ENCODE results near the gene NPL. TPM values are rescaled to one million over a fixed set of nuclear protein-coding genes. Genes with fewer than 3 reads are reported as not detected.

The NPL gene
- total RNA-seq (ENCODE audit: low replicate concordance): 1.3 and 3.4 TPM in 2 replicates

- H3K9ac ChIP-seq: no peak within 1 kb of the TSS
- H3K27me3 Mint-ChIP-seq (ENCODE audit: insufficient read depth, low read depth): peaks cover 29% of the 10 kb centered on the region
- no peaks in the 10 kb centered on the region for H3K79me2 ChIP-seq (ENCODE audit: low read depth)
- H4K20me1 ChIP-seq (ENCODE audit: low read depth): no peaks in the 10 kb centered on the region
- no peaks in the 10 kb centered on the region for H3K9me3 Mint-ChIP-seq
- H3K36me3 ChIP-seq: no peaks in the 10 kb centered on the region
- peak within 1 kb of the TSS; percentile 91 for H3K4me3 Mint-ChIP-seq
- H2AFZ ChIP-seq (replicated peaks): peak within 1 kb of the TSS; percentile 89
- H3K4me1 ChIP-seq: peaks cover 7% of the 10 kb centered on the region
- peak within 1 kb of the TSS; percentile 46 for H3K4me3 ChIP-seq
- H3K9me3 ChIP-seq (ENCODE audit: low read depth): no peaks in the 10 kb centered on the region
- peak within 1 kb of the TSS; percentile 76 for H3K4me2 ChIP-seq
- peak; percentile 86 for DNase-seq (ENCODE audit: low spot score)
- TF ChIP-seq EZH2phosphoT487 (IDR thresholded peaks at IDR 0.05) (peak; percentile 65), EZH2 (IDR thresholded peaks at IDR 0.05) (peak; percentile 91)
- TF ChIP-seq, protein P1, sequence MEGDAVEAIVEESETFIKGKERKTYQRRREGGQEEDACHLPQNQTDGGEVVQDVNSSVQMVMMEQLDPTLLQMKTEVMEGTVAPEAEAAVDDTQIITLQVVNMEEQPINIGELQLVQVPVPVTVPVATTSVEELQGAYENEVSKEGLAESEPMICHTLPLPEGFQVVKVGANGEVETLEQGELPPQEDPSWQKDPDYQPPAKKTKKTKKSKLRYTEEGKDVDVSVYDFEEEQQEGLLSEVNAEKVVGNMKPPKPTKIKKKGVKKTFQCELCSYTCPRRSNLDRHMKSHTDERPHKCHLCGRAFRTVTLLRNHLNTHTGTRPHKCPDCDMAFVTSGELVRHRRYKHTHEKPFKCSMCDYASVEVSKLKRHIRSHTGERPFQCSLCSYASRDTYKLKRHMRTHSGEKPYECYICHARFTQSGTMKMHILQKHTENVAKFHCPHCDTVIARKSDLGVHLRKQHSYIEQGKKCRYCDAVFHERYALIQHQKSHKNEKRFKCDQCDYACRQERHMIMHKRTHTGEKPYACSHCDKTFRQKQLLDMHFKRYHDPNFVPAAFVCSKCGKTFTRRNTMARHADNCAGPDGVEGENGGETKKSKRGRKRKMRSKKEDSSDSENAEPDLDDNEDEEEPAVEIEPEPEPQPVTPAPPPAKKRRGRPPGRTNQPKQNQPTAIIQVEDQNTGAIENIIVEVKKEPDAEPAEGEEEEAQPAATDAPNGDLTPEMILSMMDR (IDR thresholded peaks at IDR 0.05): no peak
- peaks cover 5% of the 10 kb centered on the region for H3F3A ChIP-seq (ENCODE audit: low read depth)
- no peak within 1 kb of the TSS for H3K27ac Mint-ChIP-seq
- no peaks in the 10 kb centered on the region for H3K36me3 Mint-ChIP-seq
- peaks cover 13% of the 10 kb centered on the region for H3K4me1 Mint-ChIP-seq
- peaks cover 44% of the 10 kb centered on the region for H3K27me3 ChIP-seq
- H3K27ac ChIP-seq: no peak within 1 kb of the TSS
Measured at GRCh38 chr1:182789138-182790076, at the start of gene NPL. NPL (plus strand) TSS chr1:182789773; CDS start chr1:182794372, 4,599 bp downstream.

DNA sequence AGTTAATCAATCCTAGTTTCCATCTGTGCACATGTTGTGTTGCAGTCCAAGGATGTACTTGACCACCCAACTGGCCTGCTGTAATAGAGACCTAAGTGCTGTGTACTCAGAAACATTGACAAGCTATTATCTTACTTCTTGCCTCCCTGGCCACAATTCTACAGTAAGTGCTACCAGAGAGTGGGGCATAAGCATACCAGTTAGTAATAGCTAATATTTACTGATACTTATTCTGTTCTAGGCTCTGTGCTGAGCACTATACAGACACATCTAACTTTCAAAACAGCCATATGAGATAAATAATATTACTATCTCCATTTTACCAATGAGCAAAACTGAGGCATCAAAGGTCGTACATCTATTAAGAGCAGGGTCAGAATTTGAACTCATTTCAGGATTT, 49.5 kb upstream of the NPL start:
- no peak overlapping the region for H3K27ac ChIP-seq
- TF ChIP-seq, protein P1 (IDR thresholded peaks at IDR 0.05): no peak
- no peak for TF ChIP-seq EZH2phosphoT487 (IDR thresholded peaks at IDR 0.05)
- no peak for TF ChIP-seq EZH2 (IDR thresholded peaks at IDR 0.05)
- H3K9ac ChIP-seq: no peak overlapping the region

GRCh38 chr1:182742780-182743179, 46.8 kb upstream of the NPL start:
- Histone ChIP-seq H3K27me3 (no peaks in the 10 kb centered on the region), H2AFZ (replicated peaks) (no peak overlapping the region), H3K27ac (no peak overlapping the region), H3K4me3 (no peak overlapping the region), H3K36me3 (no peaks in the 10 kb centered on the region), H3K9me3 (ENCODE audit: low read depth) (no peaks in the 10 kb centered on the region), H3K4me2 (no peak overlapping the region), H3K9ac (no peak overlapping the region), H3K4me1 (no peaks in the 10 kb centered on the region), H3F3A (ENCODE audit: low read depth) (no peaks in the 10 kb centered on the region), H4K20me1 (ENCODE audit: low read depth) (no peaks in the 10 kb centered on the region), H3K79me2 (ENCODE audit: low read depth) (no peaks in the 10 kb centered on the region)
- Mint-ChIP-seq H3K27ac (no peak overlapping the region), H3K4me1 (peaks cover 18% of the 10 kb centered on the region), H3K27me3 (ENCODE audit: insufficient read depth, low read depth) (peaks cover 7% of the 10 kb centered on the region), H3K4me3 (no peak overlapping the region), H3K36me3 (no peaks in the 10 kb centered on the region), H3K9me3 (peaks cover 9% of the 10 kb centered on the region)
- no peak for DNase-seq (ENCODE audit: low spot score)
- TF ChIP-seq, protein P1 (IDR thresholded peaks at IDR 0.05): no peak
- TF ChIP-seq EZH2 (IDR thresholded peaks at IDR 0.05) (no peak), EZH2phosphoT487 (IDR thresholded peaks at IDR 0.05) (no peak)

More for the DNA sequence above, 49.5 kb upstream of the NPL start:
- Mint-ChIP-seq H3K27me3 (ENCODE audit: insufficient read depth, low read depth) (peaks cover 9% of the 10 kb centered on the region), H3K27ac (peak overlapping the region; percentile 89), H3K36me3 (no peaks in the 10 kb centered on the region), H3K9me3 (peaks cover 11% of the 10 kb centered on the region), H3K4me1 (peaks cover 18% of the 10 kb centered on the region), H3K4me3 (no peak overlapping the region)
- H3K4me3 ChIP-seq: no peak overlapping the region
- H4K20me1 ChIP-seq (ENCODE audit: low read depth): no peaks in the 10 kb centered on the region
- H3K9me3 ChIP-seq (ENCODE audit: low read depth): no peaks in the 10 kb centered on the region
- H3F3A ChIP-seq (ENCODE audit: low read depth): no peaks in the 10 kb centered on the region
- no peak for DNase-seq (ENCODE audit: low spot score)
- no peaks in the 10 kb centered on the region for H3K4me1 ChIP-seq
- H3K79me2 ChIP-seq (ENCODE audit: low read depth): no peaks in the 10 kb centered on the region
- no peak overlapping the region for H2AFZ ChIP-seq (replicated peaks)
- H3K27me3 ChIP-seq: no peaks in the 10 kb centered on the region
- H3K36me3 ChIP-seq: no peaks in the 10 kb centered on the region
- no peak overlapping the region for H3K4me2 ChIP-seq

Measured in neural progenitor cell (in vitro differentiated cells).